HG03280 (cell line): ENCODE measurements around the gene GJB3.
"Not testable (repeated sequence)": the region's sequence is repeated elsewhere in the genome, so short reads cannot be mapped to it uniquely, and the experiment has no call there.

ENCODE experiments used
- ATAC-seq: cut with Tn5 transposase; IDR thresholded peaks from one replicate; pipeline ENCODE4 v1.9.1; 2021; ENCODE audit warnings: mild to moderate bottlenecking, moderate library complexity; ENCODE audit not compliant: unreplicated experiment

Gene GJB3

DNA sequence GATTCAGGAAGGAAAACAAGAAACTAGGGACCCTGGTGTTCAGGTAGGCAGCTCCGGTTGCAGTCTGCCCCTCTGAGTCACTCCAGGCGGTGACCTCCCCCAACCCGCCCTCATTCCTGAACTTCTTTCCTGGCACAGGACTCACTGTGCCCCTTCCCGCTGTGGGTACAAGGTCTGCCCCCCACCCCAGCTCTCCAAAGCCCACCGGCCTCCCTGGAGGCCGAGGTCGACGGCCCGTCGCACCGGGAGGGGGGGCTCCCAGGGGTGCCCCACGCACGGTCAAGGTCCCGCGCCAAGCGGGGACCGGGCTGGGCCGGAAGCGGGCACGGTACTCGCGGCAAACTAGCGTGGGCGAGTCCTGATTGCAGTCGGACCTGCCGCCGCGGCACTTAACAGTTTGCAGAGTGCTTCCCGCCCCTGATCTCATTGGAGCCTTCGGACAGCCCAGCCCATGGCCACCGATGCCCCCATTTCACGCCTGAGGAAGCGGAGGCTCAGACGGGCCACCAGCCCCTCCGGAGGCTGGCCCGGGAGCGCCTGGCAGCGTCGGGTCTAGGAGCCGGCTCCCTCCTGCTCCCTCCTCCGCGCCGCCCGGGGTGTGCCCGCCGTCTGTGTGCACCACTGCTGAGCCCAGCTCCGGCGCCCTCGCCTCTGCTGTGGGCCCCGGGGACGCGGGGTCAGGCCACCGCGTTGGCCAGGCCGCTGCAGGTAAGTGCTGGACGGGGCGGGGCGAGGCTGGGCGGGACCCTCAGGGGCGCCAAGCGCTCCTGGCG lies at the start of gene GJB3:
GJB3 (plus strand) TSS at position 144 of the 773 bp plus-strand sequence. CDS start 3,549 bp downstream, outside the sequence.
- ATAC-seq = no peak

DNA sequence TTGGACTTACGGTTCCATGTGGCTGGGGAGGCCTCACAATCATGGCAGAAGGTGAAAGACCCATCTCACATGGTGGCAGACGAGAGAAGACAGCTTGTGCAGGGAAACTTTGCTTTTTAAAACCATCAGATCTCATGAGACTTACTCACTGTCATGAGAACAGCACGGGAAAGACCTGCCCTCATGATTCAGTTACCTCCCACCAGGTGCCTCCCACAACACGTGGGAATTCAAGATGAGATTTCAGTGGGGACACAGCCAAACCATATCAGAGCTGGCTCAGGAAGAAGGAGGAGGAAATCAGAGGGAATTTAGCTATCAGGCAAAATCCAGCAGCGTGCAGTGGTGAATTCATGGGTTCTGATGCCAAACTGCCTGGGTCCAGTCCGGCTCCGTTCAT lies 48.2 kb upstream of the GJB3 start:
- not testable (repeated sequence) for ATAC-seq

DNA sequence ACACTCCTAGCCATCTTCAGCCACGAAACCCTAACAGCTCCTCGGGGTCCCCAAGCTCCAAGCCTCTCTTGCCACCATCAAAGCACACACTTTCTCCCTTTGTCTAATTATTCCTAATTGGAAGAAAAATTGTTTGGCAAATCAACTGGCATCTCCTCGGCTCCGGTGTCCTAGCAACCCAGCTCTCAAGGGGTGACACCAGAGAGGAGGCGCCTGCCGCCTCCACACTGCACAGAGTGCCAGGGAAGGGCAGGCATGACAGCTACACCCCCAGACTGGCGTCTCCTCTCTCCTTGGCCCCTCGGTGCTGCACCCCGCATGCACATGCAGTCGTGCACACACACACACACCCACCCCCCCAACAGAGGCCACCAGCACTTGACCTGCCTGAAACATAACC lies 44.3 kb upstream of the GJB3 start:
- no peak for ATAC-seq

DNA sequence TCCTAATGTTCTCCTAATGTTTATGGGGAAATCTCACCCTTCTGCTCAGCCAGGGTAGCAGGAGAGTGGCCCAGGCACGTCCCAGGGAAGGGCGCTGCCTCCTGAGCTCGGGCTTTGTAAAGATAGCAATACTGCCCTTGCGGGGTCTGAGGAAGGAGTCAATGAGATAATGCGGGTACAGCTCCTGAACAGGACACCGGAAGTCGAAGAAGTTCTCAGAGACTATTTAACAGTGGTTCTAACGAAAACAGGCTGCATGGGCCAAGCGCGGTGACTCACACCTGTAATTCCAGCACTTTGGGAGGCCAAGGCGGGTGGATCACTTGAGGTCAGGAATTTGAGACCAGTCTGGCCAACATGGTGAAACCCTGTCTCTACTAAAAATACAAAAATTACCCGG lies 43.8 kb upstream of the GJB3 start:
- ATAC-seq = not testable (repeated sequence)

DNA sequence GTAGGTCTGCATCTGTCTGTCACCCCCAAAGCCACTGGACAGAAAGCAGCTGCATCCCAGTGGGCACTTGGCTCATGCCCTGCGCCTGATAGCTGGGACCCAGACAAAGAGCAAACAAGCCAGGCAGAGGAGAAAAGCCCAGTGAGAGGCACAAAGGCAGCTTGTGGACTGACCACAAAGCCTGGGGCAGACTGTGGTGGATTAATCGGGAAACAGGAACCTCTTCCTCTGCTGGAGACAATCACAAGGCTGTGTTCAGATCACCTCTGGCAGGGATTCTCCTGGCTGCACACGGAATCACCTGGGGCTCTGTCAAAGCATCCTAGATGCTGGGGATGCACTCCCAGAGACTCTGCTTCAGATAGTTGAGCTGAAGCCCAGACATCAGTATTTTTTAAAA lies 41.4 kb upstream of the GJB3 start:
- ATAC-seq = no peak

DNA sequence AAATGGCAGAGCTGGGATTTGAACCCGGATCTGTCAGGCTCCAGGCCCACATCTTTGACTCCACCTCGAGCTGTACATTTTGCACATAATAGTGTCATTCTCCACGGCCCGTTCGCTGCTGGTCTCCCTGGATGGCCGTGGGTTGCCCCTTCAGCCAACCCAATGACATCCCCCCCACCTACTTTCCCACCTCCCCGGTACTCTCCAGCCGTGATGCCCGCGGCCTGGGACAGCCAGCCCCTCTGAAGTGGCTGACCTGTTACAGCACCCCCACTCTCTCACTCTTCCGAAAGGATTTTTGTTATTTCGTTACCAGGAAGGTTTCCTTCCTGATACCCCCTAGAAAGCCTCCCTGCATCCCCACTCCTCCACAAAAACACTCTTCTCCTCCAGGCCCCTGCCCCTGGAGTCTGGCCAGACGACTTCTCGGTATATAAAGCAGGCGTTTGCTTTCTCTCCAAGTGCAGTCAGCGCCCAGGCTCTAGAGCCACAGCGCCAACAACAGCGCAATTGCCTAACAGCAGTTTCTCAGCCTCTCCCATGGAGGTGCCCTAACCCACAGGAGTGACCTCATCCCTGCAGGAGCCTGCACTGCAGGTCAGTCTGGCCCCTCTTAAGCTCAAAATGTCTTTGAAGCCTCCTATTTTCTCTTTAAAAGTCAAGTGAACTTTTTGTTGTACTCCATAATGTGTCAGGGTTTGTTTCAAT lies 40.7 kb upstream of the GJB3 start:
- ATAC-seq = no peak

DNA sequence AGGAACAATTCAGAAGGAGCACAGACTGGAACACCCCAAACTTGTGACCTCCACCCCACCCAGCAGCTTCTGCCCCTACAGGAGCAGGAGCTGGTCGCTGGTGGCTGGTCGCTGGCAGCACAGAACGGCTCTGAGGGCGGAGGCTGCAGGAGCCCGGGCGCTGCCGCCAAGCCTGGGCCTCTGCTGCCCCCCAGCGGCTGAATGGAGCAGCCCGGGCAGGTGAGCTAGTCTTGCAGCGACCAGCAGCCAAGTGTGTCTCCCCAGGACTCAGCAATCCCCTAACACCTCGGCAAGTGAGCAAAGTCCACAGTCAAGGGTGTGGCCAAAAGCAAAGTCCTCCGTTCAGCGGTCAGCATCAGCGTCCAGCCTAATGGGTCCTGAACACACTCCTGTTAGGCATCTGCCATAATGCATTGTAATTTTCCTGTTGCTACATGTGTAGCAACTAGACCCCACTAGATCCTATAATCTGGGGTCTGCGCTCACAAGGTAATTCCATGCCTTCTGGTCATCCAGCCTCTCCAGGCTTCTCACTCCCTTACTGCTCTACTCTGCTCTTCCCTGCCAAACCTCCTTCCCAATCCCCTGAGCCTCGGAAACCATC lies 38.2 kb upstream of the GJB3 start:
- peak; percentile 52 for ATAC-seq

DNA sequence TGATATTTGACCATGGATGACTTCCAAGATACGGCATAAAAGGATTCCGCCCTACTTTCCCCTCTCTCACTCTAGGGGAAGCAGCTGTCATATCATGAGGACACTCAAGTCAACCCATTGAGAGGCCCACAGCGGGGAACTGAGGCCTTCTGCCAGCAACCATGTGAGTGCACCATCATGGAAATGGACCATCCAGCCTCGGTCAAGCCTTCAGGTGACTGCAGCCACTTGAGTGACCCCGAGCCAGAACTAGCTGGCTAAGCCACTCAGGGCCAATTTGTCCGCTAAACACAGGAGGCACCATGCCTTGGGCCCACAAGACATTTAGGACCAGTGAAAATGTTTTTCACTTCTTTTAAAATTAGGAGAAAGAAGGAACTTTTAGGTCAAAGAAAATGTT lies 37.2 kb upstream of the GJB3 start:
- no peak for ATAC-seq

DNA sequence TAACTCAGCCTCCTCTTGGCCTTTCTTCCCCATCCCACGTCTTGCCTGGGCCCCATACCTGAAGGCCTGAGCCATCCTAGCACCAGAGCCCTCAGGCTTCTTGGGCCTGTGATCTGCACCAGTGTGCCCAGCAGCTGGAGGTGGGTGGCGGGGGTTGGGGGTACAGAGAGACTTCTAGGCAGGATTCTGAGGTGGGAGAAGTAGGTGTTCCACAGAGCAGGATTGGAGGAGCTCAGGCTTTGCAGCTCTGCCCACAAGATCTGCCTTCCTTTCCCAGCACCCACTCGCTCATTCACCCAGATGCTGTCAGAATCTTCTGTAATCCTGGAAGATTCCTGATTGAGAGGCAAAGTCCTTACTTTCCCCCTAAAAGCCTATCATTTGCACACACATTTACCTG lies 36.2 kb upstream of the GJB3 start:
- ATAC-seq = no peak

DNA sequence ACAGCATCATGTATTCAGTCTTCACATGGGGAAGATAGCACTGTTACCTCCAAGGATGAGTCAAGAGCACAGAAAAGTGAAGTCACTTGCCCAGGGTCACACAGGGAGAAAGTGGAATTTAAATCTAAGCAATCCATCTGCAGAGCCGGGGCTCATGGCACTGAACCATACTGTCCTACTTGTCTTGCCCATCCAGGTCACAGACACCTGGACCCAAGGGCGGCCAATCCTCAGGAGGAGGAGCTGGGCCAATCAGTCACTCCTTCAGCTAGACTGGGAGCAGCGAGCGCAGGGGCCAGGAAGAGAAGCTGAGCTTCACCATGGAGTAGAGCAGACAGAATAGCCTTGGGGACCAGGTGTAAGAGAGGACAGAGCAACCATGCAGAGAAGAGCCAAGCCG lies 35.3 kb upstream of the GJB3 start:
- ATAC-seq = no peak

DNA sequence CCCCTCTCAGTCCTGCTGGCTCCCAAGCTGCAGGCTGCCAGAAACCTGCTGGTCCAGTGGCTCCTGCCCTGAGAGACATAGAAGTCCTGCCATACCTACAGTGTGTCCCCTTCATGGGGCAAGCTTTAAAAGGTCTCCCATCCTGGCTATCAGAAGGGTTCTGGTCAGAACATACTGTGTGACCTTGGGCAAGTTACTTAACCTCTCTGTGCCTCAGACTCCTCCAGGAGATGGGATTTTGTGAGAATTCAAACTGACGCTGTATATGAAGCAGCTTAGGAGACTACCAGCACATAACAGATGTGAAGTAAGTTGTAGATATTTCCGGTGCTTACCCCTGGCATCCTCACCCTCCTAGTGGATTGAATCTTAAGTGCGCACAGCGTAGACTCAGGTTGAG lies 34.9 kb upstream of the GJB3 start:
- no peak for ATAC-seq

DNA sequence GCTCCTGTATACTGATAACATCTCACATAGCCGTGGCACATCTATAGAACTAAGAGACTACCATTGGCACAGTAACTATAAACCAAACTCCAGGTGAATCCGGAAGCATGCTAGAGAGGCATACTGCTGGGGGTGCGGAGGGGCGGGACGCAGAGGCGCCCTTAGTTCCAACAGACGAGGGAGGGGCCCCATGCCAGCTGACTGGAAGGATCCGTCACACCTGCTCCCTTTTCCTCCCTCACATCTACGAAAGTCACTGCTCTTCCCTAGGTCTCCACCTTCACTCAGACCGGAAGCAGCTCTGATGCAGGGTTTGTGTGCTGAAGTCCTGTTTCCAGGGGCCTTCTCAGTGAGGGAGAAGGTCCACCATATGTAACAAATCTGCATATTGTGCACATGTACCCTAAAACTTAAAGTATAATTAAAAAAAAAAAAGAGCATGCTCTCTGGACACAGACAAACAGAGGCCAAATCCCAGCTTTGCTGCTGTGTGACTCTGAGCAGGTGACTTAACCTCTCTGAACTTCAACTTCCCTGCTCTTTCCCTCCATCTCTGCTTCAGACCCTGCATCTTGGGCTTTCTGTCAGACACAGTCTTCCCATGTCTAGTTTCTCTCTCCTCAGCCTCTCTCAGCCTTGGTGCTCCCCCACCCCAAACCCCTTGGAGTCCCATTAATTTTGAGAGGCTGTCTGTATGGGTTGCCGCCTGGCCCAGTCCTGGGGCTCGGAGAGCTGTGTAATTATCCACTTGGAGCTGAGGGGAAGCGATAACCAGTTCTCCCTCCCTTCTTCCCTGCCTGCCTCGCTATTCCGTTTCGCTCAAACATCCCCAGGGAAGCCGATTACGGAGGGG lies 34.0 kb upstream of the GJB3 start:
- no peak for ATAC-seq

DNA sequence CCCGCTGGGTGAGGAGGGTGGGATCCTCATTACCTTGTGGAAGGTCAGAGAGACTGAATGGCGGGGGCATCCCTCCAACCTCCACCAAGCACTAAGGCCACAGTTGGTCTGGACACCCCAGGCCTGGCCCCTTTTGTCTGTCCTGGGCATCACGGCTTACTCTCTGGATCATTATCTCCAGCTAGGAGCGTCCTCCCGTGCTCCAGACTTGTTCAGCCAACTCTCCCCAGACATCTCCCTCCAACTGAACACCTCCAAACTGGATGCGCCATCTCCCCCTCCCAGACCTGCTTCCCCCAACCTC lies 33.4 kb upstream of the GJB3 start:
- no peak for ATAC-seq

DNA sequence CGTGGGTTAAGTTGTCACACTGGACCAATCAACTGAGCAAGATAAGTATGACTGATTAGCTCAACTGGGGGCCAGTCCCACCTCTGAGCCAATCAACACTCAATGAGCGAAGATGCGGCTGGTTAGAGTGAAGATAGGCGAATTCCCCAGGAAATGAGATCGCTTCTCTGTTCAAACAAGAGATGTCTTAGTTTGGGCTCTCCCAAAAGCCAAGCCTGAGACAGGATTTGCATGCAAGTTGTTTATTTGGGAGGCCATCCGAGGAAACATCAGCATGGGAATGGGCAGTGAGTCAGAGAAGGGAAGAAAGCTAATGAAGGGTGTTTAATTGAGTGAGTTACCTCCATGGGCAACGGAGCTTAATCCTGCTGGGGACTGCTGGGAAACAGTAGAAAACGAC lies 31.0 kb upstream of the GJB3 start:
- ATAC-seq = no peak

DNA sequence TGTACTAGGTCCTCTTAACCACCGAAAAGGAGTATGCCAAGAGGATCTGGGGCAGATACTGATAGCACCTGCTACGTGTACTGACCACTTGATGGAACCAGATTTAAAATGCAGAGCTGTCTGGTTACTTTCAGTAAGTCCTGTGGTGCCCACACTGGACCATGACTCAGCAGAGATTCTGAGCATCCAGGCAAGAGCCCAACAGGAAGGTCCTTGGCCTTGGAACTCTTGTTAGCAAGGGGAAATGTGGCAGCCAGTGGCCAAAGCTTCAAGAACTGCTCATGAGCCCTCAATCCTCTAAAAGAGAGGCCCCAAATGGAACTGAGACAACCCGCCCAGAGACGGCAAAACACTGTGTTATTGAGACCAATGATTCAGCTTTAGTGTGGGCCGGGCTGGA lies 30.4 kb upstream of the GJB3 start:
- no peak for ATAC-seq

DNA sequence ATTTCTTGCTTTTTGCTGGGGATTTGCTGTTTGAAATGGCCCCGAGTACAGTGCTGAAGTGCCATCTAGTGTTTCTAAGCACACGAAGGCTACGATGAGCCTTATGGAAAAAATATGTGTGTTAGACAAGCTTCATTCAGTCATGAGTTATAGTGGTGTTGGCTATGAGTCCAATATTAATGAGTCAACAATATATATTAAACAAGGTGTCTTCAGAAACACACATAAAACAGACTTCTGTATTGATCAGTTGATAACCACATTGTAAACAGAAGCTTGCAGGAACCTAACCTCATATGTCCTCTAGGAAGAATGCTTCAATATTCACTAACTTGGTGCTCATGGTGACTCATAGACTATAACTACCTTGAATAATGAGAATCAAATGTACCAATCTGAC lies 27.9 kb upstream of the GJB3 start:
- ATAC-seq = no peak

DNA sequence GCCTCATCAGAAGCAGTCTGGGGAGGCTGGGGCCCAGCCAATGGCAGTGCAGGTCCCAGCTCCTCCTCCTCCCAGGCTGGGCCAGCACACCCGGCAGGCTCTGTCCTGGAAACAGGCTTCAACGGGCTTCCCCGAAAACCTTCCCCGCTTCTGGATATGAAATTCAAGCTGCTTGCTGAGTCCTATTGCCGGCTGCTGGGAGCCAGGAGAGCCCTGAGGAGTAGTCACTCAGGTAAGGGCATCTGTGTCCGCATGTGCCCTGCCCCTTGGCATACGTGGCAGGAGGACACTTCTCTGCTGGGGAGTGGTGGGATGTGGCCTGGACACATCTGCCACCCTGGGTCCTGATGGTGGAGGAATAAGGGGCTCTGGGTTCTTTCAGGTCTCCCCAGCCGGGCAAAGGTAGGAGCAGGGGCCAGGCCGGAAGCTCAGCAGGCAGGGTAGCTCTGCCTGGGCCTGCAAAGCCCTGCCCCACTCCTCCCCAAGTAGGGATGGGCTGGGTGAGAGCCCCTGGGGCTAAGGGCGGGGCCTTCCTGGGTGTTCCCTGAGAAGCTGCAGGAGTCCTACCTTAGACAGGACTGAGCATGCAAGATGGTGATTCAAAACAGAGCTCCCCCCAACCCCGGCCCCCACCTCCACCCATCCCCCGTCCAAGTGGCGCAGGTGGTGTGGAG lies 25.9 kb upstream of the GJB3 start, which contains the start of gene GJB5:
GJB5 (plus strand) TSS at position 84 of the 674 bp plus-strand sequence. CDS start 2,284 bp downstream, outside the sequence.
- no peak for ATAC-seq

DNA sequence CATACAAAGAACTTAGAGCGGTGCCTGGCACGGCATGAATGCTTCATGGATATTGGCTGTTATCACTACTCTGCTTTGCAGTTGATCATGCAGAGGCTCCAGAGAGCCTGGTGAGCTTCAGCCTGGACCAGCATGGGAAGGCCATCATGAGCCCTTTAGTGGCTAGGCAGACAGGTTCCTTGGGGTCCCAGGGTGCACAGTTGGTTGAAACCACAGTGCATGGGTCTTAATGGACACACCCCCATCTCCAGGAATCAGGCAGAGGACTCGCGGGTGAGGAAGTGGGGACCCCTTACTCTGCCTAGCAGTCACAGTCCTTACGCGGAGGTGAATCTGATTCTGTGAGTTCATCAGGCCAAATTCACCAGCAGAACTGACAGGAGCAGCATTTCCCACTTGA lies 25.1 kb upstream of the GJB3 start:
- ATAC-seq = no peak

DNA sequence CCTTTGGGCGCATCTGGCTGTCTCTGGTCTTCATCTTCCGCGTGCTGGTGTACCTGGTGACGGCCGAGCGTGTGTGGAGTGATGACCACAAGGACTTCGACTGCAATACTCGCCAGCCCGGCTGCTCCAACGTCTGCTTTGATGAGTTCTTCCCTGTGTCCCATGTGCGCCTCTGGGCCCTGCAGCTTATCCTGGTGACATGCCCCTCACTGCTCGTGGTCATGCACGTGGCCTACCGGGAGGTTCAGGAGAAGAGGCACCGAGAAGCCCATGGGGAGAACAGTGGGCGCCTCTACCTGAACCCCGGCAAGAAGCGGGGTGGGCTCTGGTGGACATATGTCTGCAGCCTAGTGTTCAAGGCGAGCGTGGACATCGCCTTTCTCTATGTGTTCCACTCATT lies 23.6 kb upstream of the GJB3 start:
- ATAC-seq = no peak

DNA sequence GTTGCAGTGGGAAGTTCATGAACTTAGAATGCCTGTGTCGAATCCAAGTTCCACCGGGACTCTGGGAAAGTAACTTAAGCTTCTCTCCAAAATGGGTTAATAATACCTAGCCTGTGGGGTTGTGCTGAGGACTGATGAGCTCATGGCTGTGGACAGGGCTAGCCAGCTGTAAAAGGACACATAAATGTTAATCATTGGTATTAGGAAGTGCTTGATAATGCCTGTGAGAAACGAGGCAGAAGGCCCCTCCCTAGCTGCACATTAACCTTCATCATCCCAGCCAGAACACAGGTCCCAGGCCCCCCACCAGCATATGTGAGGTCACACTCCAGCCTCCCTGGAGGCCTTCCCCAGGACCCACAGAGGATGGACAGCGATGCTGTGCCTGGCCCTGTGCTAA lies 22.3 kb upstream of the GJB3 start:
- ATAC-seq = no peak
